GM12878 (cell line): ENCODE measurements around the gene CHRNE. TPM values are rescaled to one million over a fixed set of nuclear protein-coding genes. Genes with fewer than 3 reads are reported as not detected.
A peak's percentile ranks its signal among the peaks of the same experiment; 100 is the strongest.

Experiments used
- ATAC-seq: fragments of 200-7000 bp; cut with Tn5 transposase; 3 replicates; pipeline ENCODE4 v1.9.1; 2020; ENCODE audit warnings: mild to moderate bottlenecking, moderate library complexity
- BruUV-seq: library from RNA; stranded (reverse); fragments of 400-500 nt; replicated peaks from 2 replicates; lab custom pipeline; 2021; lab: Mats Ljungman, UMichigan
- CTCF ChIA-PET: fragments of 300-600 bp; sonication (Branson Sonifier 250); formaldehyde crosslinking; extraction: SDS; loops from one replicate; lab custom pipeline; 2021; ENCODE audit warnings: inconsistent platforms; lab: Yijun Ruan, JAX
- POLR2A ChIA-PET: fragments of 350-600 bp; formaldehyde crosslinking; extraction: SDS; loops from one replicate; lab custom pipeline; 2021; ENCODE audit warnings: inconsistent platforms; lab: Charles Lee
- RAD21 ChIA-PET: fragments of 300-600 bp; sonication (Branson Sonifier 250); formaldehyde crosslinking; loops from one replicate; lab custom pipeline; 2023; ENCODE audit warnings: antibody characterized with exemption; ENCODE audit not compliant: unreplicated experiment; lab: Charles Lee
- SMC1A ChIA-PET: fragments of 300-600 bp; sonication (Branson Sonifier 250); formaldehyde crosslinking; loops from one replicate; lab custom pipeline; 2023; ENCODE audit not compliant: unreplicated experiment, uncharacterized antibody; lab: Charles Lee
- DNase-seq: peaks from one replicate; pipeline ENCODE4 v3.0.0-alpha.2; 2011; ENCODE audit warnings: low read depth, low spot score
- FAIRE-seq: peaks from 3 replicates; lab custom pipeline; 2011; peaks lifted over from hg19 to GRCh38; lab: Jason Lieb, UNC
- H2AFZ ChIP-seq: 2 replicates; pipeline ENCODE4 v1.6.0; 2011; ENCODE audit warnings: low read depth, low read length, control low read depth; ENCODE audit not compliant: control insufficient read depth
- H3K27ac ChIP-seq: 2 replicates; pipeline ENCODE4 v1.5.1; 2011; ENCODE audit warnings: control low read depth; ENCODE audit not compliant: control insufficient read depth, insufficient read depth
- H3K27me3 ChIP-seq, 2 experiments: replicated peaks in 1 of 2; 2 replicates each; pipeline versions ENCODE4 v1.6.0 to v1.6.1; 2011; ENCODE audit warnings: low read length in 1 of 2; ENCODE audit not compliant: control insufficient read depth in 2 of 2, insufficient read depth in 2 of 2
- H3K36me3 ChIP-seq, 2 experiments: 2 replicates each; pipeline ENCODE4 v1.5.1; 2011; ENCODE audit warnings: low read length in 1 of 2; ENCODE audit not compliant: control insufficient read depth in 2 of 2, insufficient read depth in 2 of 2
- H3K4me1 ChIP-seq: 2 replicates; pipeline ENCODE4 v1.6.1; 2011; ENCODE audit warnings: mild to moderate bottlenecking, low read length, moderate library complexity, mixed read lengths; ENCODE audit not compliant: control insufficient read depth, insufficient read depth
- H3K4me2 ChIP-seq: 2 replicates; pipeline ENCODE4 v1.6.0; 2011; ENCODE audit warnings: control low read depth; ENCODE audit not compliant: control insufficient read depth, insufficient read depth
- H3K4me3 ChIP-seq: fragments of 200-600 bp; sonication (generic); 2 replicates; pipeline ENCODE4 v1.5.1; 2016
- H3K79me2 ChIP-seq: 2 replicates; pipeline ENCODE4 v1.6.0; 2011; ENCODE audit warnings: low read length; ENCODE audit not compliant: control insufficient read depth, insufficient read depth
- H3K9ac ChIP-seq: 2 replicates; pipeline ENCODE4 v1.8.0; 2011; ENCODE audit warnings: low read length, control low read depth, mixed read lengths; ENCODE audit not compliant: control insufficient read depth, insufficient read depth
- H3K9me3 ChIP-seq: replicated peaks from 3 replicates; pipeline ENCODE4 v1.5.1; 2011; ENCODE audit warnings: mild to moderate bottlenecking, low read length; ENCODE audit not compliant: control insufficient read depth, insufficient read depth
- H4K20me1 ChIP-seq: 2 replicates; pipeline ENCODE4 v1.6.0; 2011; ENCODE audit not compliant: control insufficient read depth, insufficient read depth
- CHD1 ChIP-seq: IDR thresholded peaks from 2 replicates; pipeline ENCODE4 v1.6.1; 2012; ENCODE audit warnings: low read depth, low read length, improper control_type of control experiment
- EED ChIP-seq: sonication (generic); IDR thresholded peaks from 2 replicates; pipeline ENCODE4 v1.6.1; 2016; ENCODE audit warnings: antibody characterized with exemption, low read depth
- ELK1 ChIP-seq: IDR thresholded peaks from 2 replicates; pipeline ENCODE4 v1.6.1; 2012; ENCODE audit warnings: low read depth, low read length, improper control_type of control experiment
- LARP7 ChIP-seq: fragments of 450-650 bp; IDR thresholded peaks from 2 replicates; pipeline ENCODE4 v1.6.1; 2017; ENCODE audit warnings: mild to moderate bottlenecking
- PBX3 ChIP-seq: IDR thresholded peaks from 2 replicates; pipeline ENCODE4 v1.6.1; 2011; ENCODE audit warnings: mild to moderate bottlenecking, low read depth, low read length, moderate library complexity; ENCODE audit not compliant: insufficient replicate concordance
- POLR2AphosphoS5 ChIP-seq: IDR thresholded peaks from 2 replicates; pipeline ENCODE4 v1.6.1; 2011; ENCODE audit warnings: mild to moderate bottlenecking, low read length, inconsistent platforms
- SPI1 ChIP-seq: IDR thresholded peaks from 2 replicates; pipeline ENCODE4 v1.6.1; 2011; ENCODE audit warnings: low read depth, mild to moderate bottlenecking, low read length, moderate library complexity, borderline replicate concordance; ENCODE audit not compliant: insufficient read depth
- SRF ChIP-seq, 2 experiments: IDR thresholded peaks; 2 replicates each; pipeline ENCODE4 v1.6.1; 2011; ENCODE audit warnings: low read depth in 2 of 2, low read length in 2 of 2, mild to moderate bottlenecking in 1 of 2, moderate library complexity in 1 of 2
- TBL1XR1 ChIP-seq: IDR thresholded peaks from 2 replicates; pipeline ENCODE4 v1.6.1; 2012; ENCODE audit warnings: low read depth, low read length, improper control_type of control experiment
- YBX1 ChIP-seq: fragments of 450-650 bp; IDR thresholded peaks from 2 replicates; pipeline ENCODE4 v1.6.1; 2016; ENCODE audit warnings: antibody characterized with exemption
- ZBTB40 ChIP-seq: fragments of 450-650 bp; IDR thresholded peaks from 2 replicates; pipeline ENCODE4 v1.6.1; 2016; ENCODE audit warnings: mild to moderate bottlenecking, moderate library complexity, borderline replicate concordance
- WGBS: methylation state at CpG from one replicate; pipeline ENCODE4 v1.1.6; 2016; ENCODE audit warnings: low lambda C conversion rate; ENCODE audit not compliant: insufficient replicate concordance, insufficient coverage; ENCODE audit errors: missing lambda C conversion rate; 5-methylcytosine and 5-hydroxymethylcytosine counted together
- in situ Hi-C: fragments of 300-500 bp; cut with MboI; formaldehyde crosslinking; loops from 9 replicates; pipeline ENCODE4 v1.14.3; 2018; ENCODE audit warnings: mixed read lengths
- intact Hi-C: fragments of 100-400 bp; cut with micrococcal nuclease; formaldehyde crosslinking; loops from one replicate; pipeline ENCODE4 v1.14.2; 2022; ENCODE audit not compliant: unreplicated experiment
- polyA plus RNA-seq, 11 experiments: library from polyadenylated mRNA; depleted of rRNA in 4 of 11; unstranded in 6 of 11; stranded (reverse) in 5 of 11; fragments of >200 nt; fragmentation: Nextera tagmentation in 4 of 11; fragmentation: Illumina TruSeq in 1 of 11; extraction: Ambion mirVana in 4 of 11; extraction: Trizol in 1 of 11; gene quantifications; 1 replicate in 1 of 11; 2 replicates in 10 of 11; pipeline versions ENCODE4 v1.2.1 to v1.2.3, GENCODE V29; 2011 to 2016; ENCODE audit warnings: inconsistent platforms in 2 of 11, missing spikeins in 2 of 11, low read depth in 1 of 11
- total RNA-seq, 4 experiments: library from RNA; depleted of rRNA in 3 of 4; stranded (reverse); fragments of >200 nt in 3 of 4; fragmentation: Illumina TruSeq in 1 of 4; extraction: Trizol in 1 of 4; gene quantifications; 2 replicates each; pipeline versions ENCODE4 v1.2.1 to v1.2.3, GENCODE V29; 2013 to 2021

CHRNE gene
- total and polyA plus RNA-seq, 10 of the 15 experiments (the other 5 are each of a cell fraction or from before 2014, with no cell fraction given): 0.05 to 0.11 (median 0.08) TPM; not detected in 6

GRCh38 chr17:4947010-4947410 lies 44.1 kb upstream of the CHRNE start:
- Histone ChIP-seq H3K9me3 (no peaks in the 10 kb centered on the region), H2AFZ (no peak overlapping the region), H3K4me2 (peak overlapping the region; percentile 55), H4K20me1 (peaks cover 5% of the 10 kb centered on the region), H3K27me3 (no peaks in the 10 kb centered on the region), H3K4me3 (peak overlapping the region; percentile 96), H3K9ac (peak overlapping the region; percentile 100), H3K4me1 (peaks cover 51% of the 10 kb centered on the region), H3K79me2 (peaks cover 77% of the 10 kb centered on the region), H3K36me3 (peaks cover 20% of the 10 kb centered on the region in 2 experiments), H3K27ac (peak overlapping the region; percentile 100)
- ATAC-seq (no peak), FAIRE-seq (no peak), DNase-seq (no peak)
- ChIA-PET CTCF (interaction anchor here (1.0 to 3.3 kb wide), 3 partner anchors 19 to 38 kb away, joined by 4 to 13 read pairs (median 12); partner anchors contain the start of gene SPAG7), POLR2A (interaction anchor here (0.8 to 17.5 kb wide), 3 partner anchors 19 to 115 kb away, joined by 4 to 272 read pairs (median 5); partner anchors contain the start of genes INCA1, KIF1C and SPAG7), SMC1A (interaction anchor here (7.1 kb wide), 1 partner anchor 20 kb away, joined by 50 read pairs; the partner anchor contains the start of gene SPAG7), RAD21 (interaction anchor here (0.7 to 9.8 kb wide), 5 partner anchors 7 to 44 kb away, joined by 3 to 73 read pairs (median 4); partner anchors contain the start of genes CAMTA2, CHRNE, RNF167 and SLC25A11)
- in situ Hi-C loops: no loop called here
- intact Hi-C loops: no loop called here
- no TSS peak for BruUV-seq
- TF ChIP-seq SRF (IDR thresholded peaks at IDR 0.05; ENCODE audit: low read depth in 2 of 2, low read length in 2 of 2): peak; percentile 85 to 97
- TF ChIP-seq LARP7: 0 out of 2 replicates have a peak, but pooled peaks have one; percentile 22
- TF ChIP-seq POLR2AphosphoS5: peak; percentile 51
- peak; percentile 54 for TF ChIP-seq ELK1
- no peak for TF ChIP-seq ZBTB40
- peak; percentile 40; the same call in 1 of the 2 replicates for TF ChIP-seq SPI1
- TF ChIP-seq EED: no peak
- 0 out of 2 replicates have a peak, but pooled peaks have one; percentile 34 for TF ChIP-seq TBL1XR1
- TF ChIP-seq YBX1: no peak
- TF ChIP-seq PBX3: peak; percentile 15
- 0 out of 2 replicates have a peak, but pooled peaks have one; percentile 52 for TF ChIP-seq CHD1
- 0% methylated on average over 6 of the region's 7 CpGs for WGBS
